ENCODE measurements around the gene ZBTB38.

ZBTB38 gene

GRCh38 chr3:141337991-141338390, 30.3 kb upstream of the ZBTB38 start:
- DNase-seq = no peak

GRCh38 chr3:141338881-141339280, 29.4 kb upstream of the ZBTB38 start:
- DNase-seq = no peak

- no peak for DNase-seq
Observed at GRCh38 chr3:141341536-141341935, 26.8 kb upstream of the ZBTB38 start.

- DNase-seq = no peak
Observed at GRCh38 chr3:141342386-141342785, 25.9 kb upstream of the ZBTB38 start.

- no peak for DNase-seq
Observed at GRCh38 chr3:141343077-141343476, 25.2 kb upstream of the ZBTB38 start.

GRCh38 chr3:141343865-141344271, 24.4 kb upstream of the ZBTB38 start:
- no peak for DNase-seq

GRCh38 chr3:141345528-141345927, 22.8 kb upstream of the ZBTB38 start:
- no peak for DNase-seq

- DNase-seq = no peak
Observed at GRCh38 chr3:141346007-141346406, 22.3 kb upstream of the ZBTB38 start.

- peak in 1 of 2 experiments; percentile 17 for DNase-seq
Observed at GRCh38 chr3:141346418-141346817, 21.9 kb upstream of the ZBTB38 start.

- DNase-seq = peak; percentile 58 to 67
Observed at GRCh38 chr3:141346839-141347238, 21.5 kb upstream of the ZBTB38 start.

GRCh38 chr3:141348837-141349236, 19.5 kb upstream of the ZBTB38 start:
- no peak for DNase-seq

GRCh38 chr3:141349711-141350110, 18.6 kb upstream of the ZBTB38 start:
- DNase-seq = no peak

- DNase-seq = no peak
Observed at GRCh38 chr3:141350666-141351065, 17.6 kb upstream of the ZBTB38 start.

- DNase-seq = no peak
Observed at GRCh38 chr3:141352262-141352984, 15.9 kb upstream of the ZBTB38 start.

- DNase-seq = no peak
Observed at GRCh38 chr3:141353652-141354495, 14.4 kb upstream of the ZBTB38 start.

- no peak for DNase-seq
Observed at GRCh38 chr3:141354517-141354916, 13.8 kb upstream of the ZBTB38 start.

- DNase-seq = no peak
Observed at GRCh38 chr3:141355242-141355641, 13.1 kb upstream of the ZBTB38 start.

- no peak for DNase-seq
Observed at GRCh38 chr3:141356046-141356445, 12.3 kb upstream of the ZBTB38 start.

- peak; percentile 51 to 73 for DNase-seq
Observed at GRCh38 chr3:141360888-141361598, 7.3 kb upstream of the ZBTB38 start.

- no peak for DNase-seq
Observed at GRCh38 chr3:141362736-141363135, 5.6 kb upstream of the ZBTB38 start.

- DNase-seq = no peak
Observed at GRCh38 chr3:141365201-141365600, 3.1 kb upstream of the ZBTB38 start.

- no peak for DNase-seq
Observed at GRCh38 chr3:141366285-141367037, 1.8 kb upstream of the ZBTB38 start.
